GM21447 (cell line): ENCODE results near the gene ANKRD28.
"Not testable (repeated sequence)": the region's sequence is repeated elsewhere in the genome, so short reads cannot be mapped to it uniquely, and the experiment has no call there.

Experiments used
- ATAC-seq: cut with Tn5 transposase; IDR thresholded peaks from one replicate; pipeline ENCODE4 v1.9.1; 2021; ENCODE audit not compliant: unreplicated experiment

Gene ANKRD28

GRCh38 chr3:15797642-15798303, at the start of gene ANKRD28:
Gene ANKRD28, minus strand, starts transcription at chr3:15797979. Its CDS starts 1,458 bp downstream, at chr3:15796521.
- ATAC-seq = peak; percentile 38

GRCh38 chr3:15847239-15847638, 49.5 kb upstream of the ANKRD28 start:
- no peak for ATAC-seq

- no peak for ATAC-seq
Observed at GRCh38 chr3:15846606-15847005, 48.8 kb upstream of the ANKRD28 start.

GRCh38 chr3:15845475-15845874, 47.7 kb upstream of the ANKRD28 start:
- ATAC-seq = peak; percentile 66

GRCh38 chr3:15844889-15845288, 47.1 kb upstream of the ANKRD28 start:
- no peak for ATAC-seq

- not testable (repeated sequence) for ATAC-seq
Observed at GRCh38 chr3:15841091-15841973, 43.6 kb upstream of the ANKRD28 start.

GRCh38 chr3:15839568-15839967, 41.8 kb upstream of the ANKRD28 start:
- no peak for ATAC-seq

GRCh38 chr3:15831927-15832326, 34.1 kb upstream of the ANKRD28 start:
- no peak for ATAC-seq

GRCh38 chr3:15825016-15825415, 27.2 kb upstream of the ANKRD28 start:
- ATAC-seq = no peak

- no peak for ATAC-seq
Observed at GRCh38 chr3:15823092-15823491, 25.3 kb upstream of the ANKRD28 start.

- no peak for ATAC-seq
Observed at GRCh38 chr3:15822281-15822680, 24.5 kb upstream of the ANKRD28 start.

- no peak for ATAC-seq
Observed at GRCh38 chr3:15820911-15821310, 23.1 kb upstream of the ANKRD28 start.

GRCh38 chr3:15819576-15819975, 21.8 kb upstream of the ANKRD28 start:
- ATAC-seq = no peak

- ATAC-seq = no peak
Observed at GRCh38 chr3:15819043-15819442, 21.3 kb upstream of the ANKRD28 start.

GRCh38 chr3:15815696-15816095, 17.9 kb upstream of the ANKRD28 start:
- no peak for ATAC-seq

GRCh38 chr3:15813079-15813478, 15.3 kb upstream of the ANKRD28 start:
- ATAC-seq = not testable (repeated sequence)

- no peak for ATAC-seq
Observed at GRCh38 chr3:15812183-15812582, 14.4 kb upstream of the ANKRD28 start.

- ATAC-seq = no peak
Observed at GRCh38 chr3:15810702-15811101, 12.9 kb upstream of the ANKRD28 start.

- ATAC-seq = no peak
Observed at GRCh38 chr3:15809313-15809712, 11.5 kb upstream of the ANKRD28 start.

- ATAC-seq = no peak
Observed at GRCh38 chr3:15808679-15809310, 11.0 kb upstream of the ANKRD28 start.

- ATAC-seq = peak; percentile 65
Observed at GRCh38 chr3:15805756-15806266, 8.0 kb upstream of the ANKRD28 start.
